ENCODE results near the gene KLF3. TPM values are rescaled to one million over a fixed set of nuclear protein-coding genes. Genes with fewer than 3 reads are reported as not detected.

The KLF3 gene
- total RNA-seq, 1 donor from 2014 or later: 40.8 TPM

DNA sequence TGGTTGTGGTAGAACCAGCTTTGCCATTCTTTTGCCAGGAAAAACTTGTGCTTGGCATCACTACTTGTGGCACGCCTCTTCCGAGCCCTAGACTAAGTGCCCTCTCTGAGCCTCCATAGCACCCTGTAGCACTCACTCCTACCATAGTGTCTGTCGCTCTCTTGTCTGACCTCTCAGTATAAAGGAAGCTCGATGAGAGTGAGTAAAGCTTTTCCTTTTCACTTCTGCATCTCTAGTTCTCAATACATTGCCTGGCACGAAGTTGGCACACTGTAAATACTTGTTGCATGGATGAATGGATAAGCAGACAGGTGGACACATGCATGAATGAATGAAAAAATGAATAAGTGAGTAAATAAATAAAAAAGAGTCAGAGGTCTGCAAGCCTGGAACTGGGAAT lies 70.4 kb downstream of the KLF3 start:
- H4K20me1 ChIP-seq (ENCODE audit: insufficient read depth, low read length): no peaks in the 10 kb centered on the region
- Mint-ChIP-seq H3K4me1 (ENCODE audit: low read depth, unreplicated experiment) (peaks cover 6% of the 10 kb centered on the region), H3K36me3 (ENCODE audit: low read depth, unreplicated experiment) (no peaks in the 10 kb centered on the region), H3K9me3 (ENCODE audit: unreplicated experiment) (peaks cover 3% of the 10 kb centered on the region), H3K27me3 (ENCODE audit: low read depth, unreplicated experiment) (peaks cover 12% of the 10 kb centered on the region), H3K27ac (ENCODE audit: unreplicated experiment) (no peak overlapping the region), H3K4me3 (ENCODE audit: unreplicated experiment) (no peak overlapping the region)
- H3K79me2 ChIP-seq (ENCODE audit: insufficient read depth, low read length): no peaks in the 10 kb centered on the region
- peaks cover 5% of the 10 kb centered on the region for H3K27me3 ChIP-seq (ENCODE audit: insufficient read depth, low read length)
- peaks cover 8% of the 10 kb centered on the region for H3K9me3 ChIP-seq (ENCODE audit: insufficient read depth, low read depth, low read length)
- no peak overlapping the region for H3K27ac ChIP-seq (ENCODE audit: low read depth, low read length)
- TF ChIP-seq EZH2 (IDR thresholded peaks at IDR 0.05; ENCODE audit: insufficient read depth, low read length) (no peak), CTCF (IDR thresholded peaks at IDR 0.05; ENCODE audit: insufficient read depth, low read depth, low read length) (no peak)
- H3K4me3 ChIP-seq (ENCODE audit: insufficient read depth, low read depth, low read length): no peak overlapping the region
- H3K4me1 ChIP-seq (ENCODE audit: insufficient read depth, low read length): peaks cover 5% of the 10 kb centered on the region
- no peak for DNase-seq (ENCODE audit: low read depth)
- H3K4me2 ChIP-seq (ENCODE audit: low read length): no peak overlapping the region
- FAIRE-seq: no peak
- H2AFZ ChIP-seq (ENCODE audit: low read depth, low read length): no peak overlapping the region
- H3K9ac ChIP-seq (ENCODE audit: low read length): no peak overlapping the region
- H3K36me3 ChIP-seq (ENCODE audit: insufficient read depth, low read length): no peaks in the 10 kb centered on the region

- Histone ChIP-seq H3K9me3 (ENCODE audit: insufficient read depth, low read depth, low read length) (peaks cover 8% of the 10 kb centered on the region), H4K20me1 (ENCODE audit: insufficient read depth, low read length) (no peaks in the 10 kb centered on the region), H2AFZ (ENCODE audit: low read depth, low read length) (no peak overlapping the region), H3K4me1 (ENCODE audit: insufficient read depth, low read length) (peaks cover 5% of the 10 kb centered on the region), H3K79me2 (ENCODE audit: insufficient read depth, low read length) (no peaks in the 10 kb centered on the region), H3K4me3 (ENCODE audit: insufficient read depth, low read depth, low read length) (no peak overlapping the region), H3K27ac (ENCODE audit: low read depth, low read length) (no peak overlapping the region), H3K27me3 (ENCODE audit: insufficient read depth, low read length) (peaks cover 5% of the 10 kb centered on the region), H3K4me2 (ENCODE audit: low read length) (no peak overlapping the region), H3K36me3 (ENCODE audit: insufficient read depth, low read length) (no peaks in the 10 kb centered on the region), H3K9ac (ENCODE audit: low read length) (no peak overlapping the region)
- no peak for TF ChIP-seq EZH2 (IDR thresholded peaks at IDR 0.05; ENCODE audit: insufficient read depth, low read length)
- Mint-ChIP-seq H3K4me1 (ENCODE audit: low read depth, unreplicated experiment) (peaks cover 7% of the 10 kb centered on the region), H3K27ac (ENCODE audit: unreplicated experiment) (no peak overlapping the region), H3K36me3 (ENCODE audit: low read depth, unreplicated experiment) (no peaks in the 10 kb centered on the region), H3K9me3 (ENCODE audit: unreplicated experiment) (peaks cover 3% of the 10 kb centered on the region), H3K4me3 (ENCODE audit: unreplicated experiment) (no peak overlapping the region), H3K27me3 (ENCODE audit: low read depth, unreplicated experiment) (peaks cover 12% of the 10 kb centered on the region)
- no peak for FAIRE-seq
- no peak for DNase-seq (ENCODE audit: low read depth)
Measured at GRCh38 chr4:38734911-38735310, 70.9 kb downstream of the KLF3 start.

DNA sequence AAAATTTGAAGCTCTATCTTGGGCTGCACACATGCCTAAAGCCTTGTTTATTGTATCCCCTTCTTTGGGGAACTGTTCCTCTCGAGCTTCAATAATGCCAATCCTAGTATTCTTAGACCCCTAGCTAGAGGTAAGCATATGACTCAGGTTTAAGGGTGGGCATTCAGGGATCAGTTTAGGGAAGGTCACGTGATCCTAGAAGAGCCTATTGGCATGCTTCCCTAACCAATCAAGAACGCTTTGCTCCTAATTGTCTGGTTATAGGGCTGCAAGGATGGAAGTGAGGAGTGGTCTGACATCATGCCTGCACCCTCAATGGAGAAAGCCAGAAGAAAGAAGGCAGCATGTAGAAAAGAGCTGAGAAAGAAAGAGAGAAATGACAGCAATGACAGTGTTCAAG lies 71.9 kb downstream of the KLF3 start:
- TF ChIP-seq CTCF (IDR thresholded peaks at IDR 0.05; ENCODE audit: insufficient read depth, low read depth, low read length) (no peak), EZH2 (IDR thresholded peaks at IDR 0.05; ENCODE audit: insufficient read depth, low read length) (no peak)
- no peaks in the 10 kb centered on the region for H3K36me3 ChIP-seq (ENCODE audit: insufficient read depth, low read length)
- no peak overlapping the region for H3K27ac ChIP-seq (ENCODE audit: low read depth, low read length)
- peaks cover 5% of the 10 kb centered on the region for H3K27me3 ChIP-seq (ENCODE audit: insufficient read depth, low read length)
- no peak overlapping the region for H3K4me2 ChIP-seq (ENCODE audit: low read length)
- Mint-ChIP-seq H3K36me3 (ENCODE audit: low read depth, unreplicated experiment) (no peaks in the 10 kb centered on the region), H3K27me3 (ENCODE audit: low read depth, unreplicated experiment) (peaks cover 12% of the 10 kb centered on the region), H3K9me3 (ENCODE audit: unreplicated experiment) (peaks cover 3% of the 10 kb centered on the region), H3K4me3 (ENCODE audit: unreplicated experiment) (no peak overlapping the region), H3K4me1 (ENCODE audit: low read depth, unreplicated experiment) (peaks cover 2% of the 10 kb centered on the region), H3K27ac (ENCODE audit: unreplicated experiment) (no peak overlapping the region)
- DNase-seq (ENCODE audit: low read depth) (no peak), FAIRE-seq (no peak)
- H3K79me2 ChIP-seq (ENCODE audit: insufficient read depth, low read length): no peaks in the 10 kb centered on the region
- H3K9me3 ChIP-seq (ENCODE audit: insufficient read depth, low read depth, low read length): peaks cover 8% of the 10 kb centered on the region
- H3K4me3 ChIP-seq (ENCODE audit: insufficient read depth, low read depth, low read length): no peak overlapping the region
- no peak overlapping the region for H3K9ac ChIP-seq (ENCODE audit: low read length)
- H2AFZ ChIP-seq (ENCODE audit: low read depth, low read length): no peak overlapping the region
- H4K20me1 ChIP-seq (ENCODE audit: insufficient read depth, low read length): no peaks in the 10 kb centered on the region
- no peaks in the 10 kb centered on the region for H3K4me1 ChIP-seq (ENCODE audit: insufficient read depth, low read length)

All from astrocyte (in vitro differentiated cells and primary cell).